ENCODE data around the gene SPATS2. TPM values are rescaled to one million over a fixed set of nuclear protein-coding genes. Genes with fewer than 3 reads are reported as not detected.

Gene SPATS2
- total and polyA plus RNA-seq, 2 donors (not counting 1 experiment from before 2014, with no cell fraction given), result 11.3 to 21.5 TPM

DNA sequence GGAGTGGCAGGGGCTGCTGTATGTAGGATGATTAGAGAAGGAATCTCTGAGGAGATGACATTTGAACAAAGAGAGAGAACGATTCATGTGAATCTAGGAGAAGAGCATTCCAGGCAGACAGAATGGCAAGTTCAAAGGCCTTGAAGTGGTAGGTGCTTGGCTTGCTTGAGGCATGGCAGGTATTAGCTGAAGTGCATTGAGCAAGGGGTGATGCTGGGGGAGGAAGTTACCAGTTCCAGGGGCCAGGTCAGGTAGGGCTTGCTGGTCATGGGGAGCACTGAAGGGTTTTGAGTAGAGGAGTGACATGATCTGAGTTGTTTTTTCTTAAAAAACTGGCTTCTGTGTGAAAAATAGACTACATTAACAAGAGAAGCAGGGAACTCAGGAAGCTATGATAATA is 71.8 kb downstream of the SPATS2 start:
- Histone ChIP-seq H3K4me1 (ENCODE audit: control insufficient read depth in 2 of 2, insufficient read depth in 2 of 2, low read length in 2 of 2) (no peaks in the 10 kb centered on the region), H3K36me3 (replicated peaks in 1 of 2; ENCODE audit: control extremely low read depth in 1 of 2, control insufficient read depth in 1 of 2, extremely low read depth in 1 of 2, insufficient read depth in 2 of 2, low read length in 1 of 2) (no peaks in the 10 kb centered on the region), H2AFZ (ENCODE audit: insufficient read depth, low read depth, low read length, poor library complexity, severe bottlenecking) (no peak overlapping the region), H3K4me2 (replicated peaks; ENCODE audit: low read depth, low read length, poor library complexity, severe bottlenecking) (no peak overlapping the region), H3K9ac (ENCODE audit: low read length) (no peak overlapping the region), H3K79me2 (ENCODE audit: control insufficient read depth, insufficient read depth, low read length) (peaks cover 2% of the 10 kb centered on the region), H3K4me3 (ENCODE audit: control extremely low read depth in 1 of 5, extremely low read depth in 1 of 5, insufficient read depth in 1 of 5, low read depth in 2 of 5, low read length in 4 of 5) (no peak overlapping the region), H3K27ac (ENCODE audit: low read length in 2 of 2) (no peak overlapping the region), H3K9me3 (ENCODE audit: control extremely low read depth in 1 of 3, control insufficient read depth in 2 of 3, insufficient read depth in 1 of 3, low read length in 2 of 3) (no peaks in the 10 kb centered on the region), H3K27me3 (replicated peaks in 1 of 4; ENCODE audit: control extremely low read depth in 1 of 4, control insufficient read depth in 3 of 4, insufficient read depth in 4 of 4, low read length in 3 of 4) (no peaks in the 10 kb centered on the region), H4K20me1 (ENCODE audit: control insufficient read depth, insufficient read depth, low read length, poor library complexity, severe bottlenecking) (no peaks in the 10 kb centered on the region)
- DNase-seq, result no peak
- Mint-ChIP-seq H3K9me3 (ENCODE audit: insufficient read depth) (no peaks in the 10 kb centered on the region), H3K27me3 (no peaks in the 10 kb centered on the region), H3K27ac (no peak overlapping the region), H3K4me1 (no peaks in the 10 kb centered on the region), H3K4me3 (no peak overlapping the region)
- no peak for ATAC-seq (ENCODE audit: low read depth)
- intact Hi-C loops (cut with micrococcal nuclease), result no loop called here
- ChIA-PET CTCF (no interaction called here), POLR2A (no interaction called here)
- 100% methylated on average over 1 of the region's 1 CpG for WGBS (ENCODE audit: insufficient coverage)
- TF ChIP-seq, protein P1, sequence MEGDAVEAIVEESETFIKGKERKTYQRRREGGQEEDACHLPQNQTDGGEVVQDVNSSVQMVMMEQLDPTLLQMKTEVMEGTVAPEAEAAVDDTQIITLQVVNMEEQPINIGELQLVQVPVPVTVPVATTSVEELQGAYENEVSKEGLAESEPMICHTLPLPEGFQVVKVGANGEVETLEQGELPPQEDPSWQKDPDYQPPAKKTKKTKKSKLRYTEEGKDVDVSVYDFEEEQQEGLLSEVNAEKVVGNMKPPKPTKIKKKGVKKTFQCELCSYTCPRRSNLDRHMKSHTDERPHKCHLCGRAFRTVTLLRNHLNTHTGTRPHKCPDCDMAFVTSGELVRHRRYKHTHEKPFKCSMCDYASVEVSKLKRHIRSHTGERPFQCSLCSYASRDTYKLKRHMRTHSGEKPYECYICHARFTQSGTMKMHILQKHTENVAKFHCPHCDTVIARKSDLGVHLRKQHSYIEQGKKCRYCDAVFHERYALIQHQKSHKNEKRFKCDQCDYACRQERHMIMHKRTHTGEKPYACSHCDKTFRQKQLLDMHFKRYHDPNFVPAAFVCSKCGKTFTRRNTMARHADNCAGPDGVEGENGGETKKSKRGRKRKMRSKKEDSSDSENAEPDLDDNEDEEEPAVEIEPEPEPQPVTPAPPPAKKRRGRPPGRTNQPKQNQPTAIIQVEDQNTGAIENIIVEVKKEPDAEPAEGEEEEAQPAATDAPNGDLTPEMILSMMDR (IDR thresholded peaks at IDR 0.05), result no peak
- TF ChIP-seq EZH2 (IDR thresholded peaks at IDR 0.05; ENCODE audit: borderline replicate concordance, insufficient read depth, low read depth, low read length, poor library complexity, severe bottlenecking), result no peak

DNA sequence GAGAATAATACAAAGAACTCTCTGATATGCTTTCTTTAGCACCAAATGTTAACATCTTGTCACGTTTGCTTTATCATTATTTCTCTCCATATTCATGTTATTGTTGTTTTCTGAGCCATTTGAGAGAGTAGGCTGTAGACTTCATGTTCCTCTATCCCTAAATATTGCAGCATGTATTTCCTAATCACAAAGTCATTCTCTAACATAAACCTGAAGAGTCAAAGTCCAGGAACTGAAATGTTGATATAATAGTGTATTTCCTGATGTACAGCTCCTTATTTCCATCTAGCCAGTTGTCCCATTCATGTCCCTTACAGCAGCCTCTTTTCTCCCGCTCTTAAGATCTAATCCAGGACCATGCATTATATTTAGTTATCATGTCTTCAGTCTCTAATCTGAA is 72.8 kb downstream of the SPATS2 start:
- H3K9me3 ChIP-seq (ENCODE audit: control extremely low read depth in 1 of 3, control insufficient read depth in 2 of 3, insufficient read depth in 1 of 3, low read length in 2 of 3), result no peaks in the 10 kb centered on the region
- peaks cover 2% of the 10 kb centered on the region for H3K79me2 ChIP-seq (ENCODE audit: control insufficient read depth, insufficient read depth, low read length)
- intact Hi-C loops (cut with micrococcal nuclease), result no loop called here
- no peak overlapping the region for H3K9ac ChIP-seq (ENCODE audit: low read length)
- no peaks in the 10 kb centered on the region for H3K36me3 ChIP-seq (replicated peaks in 1 of 2; ENCODE audit: control extremely low read depth in 1 of 2, control insufficient read depth in 1 of 2, extremely low read depth in 1 of 2, insufficient read depth in 2 of 2, low read length in 1 of 2)
- no peak overlapping the region for H3K4me3 ChIP-seq (ENCODE audit: control extremely low read depth in 1 of 5, extremely low read depth in 1 of 5, insufficient read depth in 1 of 5, low read depth in 2 of 5, low read length in 4 of 5)
- TF ChIP-seq, protein P1 (IDR thresholded peaks at IDR 0.05), result no peak
- TF ChIP-seq EZH2 (IDR thresholded peaks at IDR 0.05; ENCODE audit: borderline replicate concordance, insufficient read depth, low read depth, low read length, poor library complexity, severe bottlenecking), result no peak
- H3K27me3 ChIP-seq (replicated peaks in 1 of 4; ENCODE audit: control extremely low read depth in 1 of 4, control insufficient read depth in 3 of 4, insufficient read depth in 4 of 4, low read length in 3 of 4), result no peaks in the 10 kb centered on the region
- H2AFZ ChIP-seq (ENCODE audit: insufficient read depth, low read depth, low read length, poor library complexity, severe bottlenecking), result no peak overlapping the region
- ATAC-seq (ENCODE audit: low read depth), result no peak
- no peaks in the 10 kb centered on the region for H3K9me3 Mint-ChIP-seq (ENCODE audit: insufficient read depth)
- no peaks in the 10 kb centered on the region for H3K4me1 Mint-ChIP-seq
- no peak overlapping the region for H3K4me2 ChIP-seq (replicated peaks; ENCODE audit: low read depth, low read length, poor library complexity, severe bottlenecking)
- CTCF ChIA-PET, result no interaction called here
- POLR2A ChIA-PET, result no interaction called here
- H4K20me1 ChIP-seq (ENCODE audit: control insufficient read depth, insufficient read depth, low read length, poor library complexity, severe bottlenecking), result no peaks in the 10 kb centered on the region
- no peak for DNase-seq
- H3K27ac Mint-ChIP-seq, result no peak overlapping the region
- H3K27ac ChIP-seq (ENCODE audit: low read length in 2 of 2), result no peak overlapping the region
- H3K4me1 ChIP-seq (ENCODE audit: control insufficient read depth in 2 of 2, insufficient read depth in 2 of 2, low read length in 2 of 2), result no peaks in the 10 kb centered on the region
- H3K27me3 Mint-ChIP-seq, result no peaks in the 10 kb centered on the region
- 100% methylated on average over 1 of the region's 2 CpGs for WGBS (ENCODE audit: insufficient coverage)
- no peak overlapping the region for H3K4me3 Mint-ChIP-seq
